ENCODE data around the gene DYNC1I1.

DYNC1I1 gene

GRCh38 chr7:95772298-95772770 is at the start of gene DYNC1I1:
DYNC1I1 (plus strand) TSS chr7:95772554; CDS start chr7:95804730, 32,176 bp downstream.
- in situ Hi-C loops (cut with MboI; ENCODE audit: low sequenced_read_pairs): no loop called here

- in situ Hi-C loops (cut with MboI; ENCODE audit: low sequenced_read_pairs): no loop called here
These were observed 48.7 kb upstream of the DYNC1I1 start for GRCh38 chr7:95723583-95724180.

- in situ Hi-C loops (cut with MboI; ENCODE audit: low sequenced_read_pairs): no loop called here
These were observed 47.1 kb upstream of the DYNC1I1 start for GRCh38 chr7:95725205-95725604.

GRCh38 chr7:95730493-95731280 is 41.7 kb upstream of the DYNC1I1 start:
- in situ Hi-C loops (cut with MboI; ENCODE audit: low sequenced_read_pairs): no loop called here

GRCh38 chr7:95736635-95737034 is 35.7 kb upstream of the DYNC1I1 start:
- in situ Hi-C loops (cut with MboI; ENCODE audit: low sequenced_read_pairs): no loop called here

- in situ Hi-C loops (cut with MboI; ENCODE audit: low sequenced_read_pairs): no loop called here
These were observed 34.4 kb upstream of the DYNC1I1 start for GRCh38 chr7:95737828-95738505.

- in situ Hi-C loops (cut with MboI; ENCODE audit: low sequenced_read_pairs): no loop called here
These were observed 23.3 kb upstream of the DYNC1I1 start for GRCh38 chr7:95749044-95749443.

- in situ Hi-C loops (cut with MboI; ENCODE audit: low sequenced_read_pairs): no loop called here
These were observed 22.8 kb upstream of the DYNC1I1 start for GRCh38 chr7:95749515-95749914.

GRCh38 chr7:95753440-95753839 is 18.9 kb upstream of the DYNC1I1 start:
- in situ Hi-C loops (cut with MboI; ENCODE audit: low sequenced_read_pairs): no loop called here

- in situ Hi-C loops (cut with MboI; ENCODE audit: low sequenced_read_pairs): no loop called here
These were observed 16.9 kb upstream of the DYNC1I1 start for GRCh38 chr7:95755277-95755934.

- in situ Hi-C loops (cut with MboI; ENCODE audit: low sequenced_read_pairs): no loop called here
These were observed 14.2 kb upstream of the DYNC1I1 start for GRCh38 chr7:95758187-95758586.

- in situ Hi-C loops (cut with MboI; ENCODE audit: low sequenced_read_pairs): no loop called here
These were observed 6.3 kb upstream of the DYNC1I1 start for GRCh38 chr7:95766086-95766485.

GRCh38 chr7:95766657-95767056 is 5.7 kb upstream of the DYNC1I1 start:
- in situ Hi-C loops (cut with MboI; ENCODE audit: low sequenced_read_pairs): no loop called here

- in situ Hi-C loops (cut with MboI; ENCODE audit: low sequenced_read_pairs): no loop called here
These were observed 622 bp downstream of the DYNC1I1 start for GRCh38 chr7:95772771-95773581.

- in situ Hi-C loops (cut with MboI; ENCODE audit: low sequenced_read_pairs): no loop called here
These were observed 4.3 kb downstream of the DYNC1I1 start for GRCh38 chr7:95776561-95777185.

GRCh38 chr7:95777269-95777668 is 4.9 kb downstream of the DYNC1I1 start:
- in situ Hi-C loops (cut with MboI; ENCODE audit: low sequenced_read_pairs): no loop called here

- in situ Hi-C loops (cut with MboI; ENCODE audit: low sequenced_read_pairs): no loop called here
These were observed 8.3 kb downstream of the DYNC1I1 start for GRCh38 chr7:95780665-95781064.

GRCh38 chr7:95781961-95782586 is 9.7 kb downstream of the DYNC1I1 start:
- in situ Hi-C loops (cut with MboI; ENCODE audit: low sequenced_read_pairs): no loop called here

- in situ Hi-C loops (cut with MboI; ENCODE audit: low sequenced_read_pairs): no loop called here
These were observed 12.4 kb downstream of the DYNC1I1 start for GRCh38 chr7:95784796-95785195.

- in situ Hi-C loops (cut with MboI; ENCODE audit: low sequenced_read_pairs): no loop called here
These were observed 15.9 kb downstream of the DYNC1I1 start for GRCh38 chr7:95788258-95788657.

Measured in HL-60/S4 (cell line).